ENCODE data around the gene ULK4. TPM values are rescaled to one million over a fixed set of nuclear protein-coding genes. Genes with fewer than 3 reads are reported as not detected.

ULK4 gene
- total RNA-seq, result 10 to 100 TPM; 28.7 to 38.4 TPM

GRCh38 chr3:41961751-41962679 is at the start of gene ULK4:
Gene ULK4, minus strand, starts transcription at chr3:41962103. Its CDS starts 7,344 bp downstream, at chr3:41954759.
- Histone ChIP-seq H3K27me3 (replicated peaks; ENCODE audit: insufficient read depth) (no peaks in the 10 kb centered on the region), H3K36me3 (no peaks in the 10 kb centered on the region), H3K4me1 (ENCODE audit: control insufficient read depth in 1 of 2, low read depth in 2 of 2) (peaks cover 8 to 10% of the 10 kb centered on the region in 2 donors), H3K27ac (peak within 1 kb of the TSS; percentile 82 to 83), H3K9me3 (no peaks in the 10 kb centered on the region), H3K4me3 (peak within 1 kb of the TSS; percentile 87)
- DNase-seq (ENCODE audit: low spot score), result peak; percentile 91
- ATAC-seq (ENCODE audit: insufficient number of reproducible peaks, low FRiP score, low read depth), result peak; percentile 99
- TF ChIP-seq CTCF (IDR thresholded peaks at IDR 0.05), result no peak

GRCh38 chr3:42010530-42010929 is 48.6 kb upstream of the ULK4 start:
- no peak overlapping the region for H3K27ac ChIP-seq
- no peaks in the 10 kb centered on the region for H3K27me3 ChIP-seq (replicated peaks; ENCODE audit: insufficient read depth)
- no peaks in the 10 kb centered on the region for H3K9me3 ChIP-seq
- ATAC-seq (ENCODE audit: insufficient number of reproducible peaks, low FRiP score, low read depth) (no peak), DNase-seq (ENCODE audit: low spot score) (no peak)
- H3K36me3 ChIP-seq, result no peaks in the 10 kb centered on the region
- H3K4me1 ChIP-seq (ENCODE audit: control insufficient read depth in 1 of 2, low read depth in 2 of 2), result peaks cover 6 to 17% of the 10 kb centered on the region in 2 donors
- no peak overlapping the region for H3K4me3 ChIP-seq
- no peak for TF ChIP-seq CTCF (IDR thresholded peaks at IDR 0.05)

DNA sequence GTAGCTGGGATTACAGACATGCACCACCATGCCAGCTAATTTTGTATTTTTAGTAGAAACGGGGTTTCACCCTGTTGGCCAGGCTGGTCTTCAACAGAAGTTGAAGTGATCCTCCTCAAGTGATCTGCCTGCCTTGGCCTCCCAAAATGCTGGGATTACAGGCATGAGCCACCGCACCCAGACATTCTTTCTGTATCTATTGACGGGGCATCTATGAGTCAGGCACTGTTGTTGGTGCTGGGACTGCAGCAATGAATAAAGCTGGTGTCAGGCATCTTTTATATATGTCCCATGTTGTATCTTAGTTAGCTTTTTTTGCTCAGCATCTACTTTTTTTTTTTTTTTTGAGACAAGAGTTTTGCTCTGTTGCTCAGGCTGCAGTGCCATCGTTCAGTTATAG is 47.6 kb upstream of the ULK4 start:
- no peak for TF ChIP-seq CTCF (IDR thresholded peaks at IDR 0.05)
- no peaks in the 10 kb centered on the region for H3K36me3 ChIP-seq
- no peaks in the 10 kb centered on the region for H3K9me3 ChIP-seq
- H3K4me1 ChIP-seq (ENCODE audit: control insufficient read depth in 1 of 2, low read depth in 2 of 2), result peaks cover 0 to 7% of the 10 kb centered on the region in 2 donors
- DNase-seq (ENCODE audit: low spot score), result no peak
- no peak overlapping the region for H3K27ac ChIP-seq
- no peaks in the 10 kb centered on the region for H3K27me3 ChIP-seq (replicated peaks; ENCODE audit: insufficient read depth)
- no peak for ATAC-seq (ENCODE audit: insufficient number of reproducible peaks, low FRiP score, low read depth)
- H3K4me3 ChIP-seq, result no peak overlapping the region

DNA sequence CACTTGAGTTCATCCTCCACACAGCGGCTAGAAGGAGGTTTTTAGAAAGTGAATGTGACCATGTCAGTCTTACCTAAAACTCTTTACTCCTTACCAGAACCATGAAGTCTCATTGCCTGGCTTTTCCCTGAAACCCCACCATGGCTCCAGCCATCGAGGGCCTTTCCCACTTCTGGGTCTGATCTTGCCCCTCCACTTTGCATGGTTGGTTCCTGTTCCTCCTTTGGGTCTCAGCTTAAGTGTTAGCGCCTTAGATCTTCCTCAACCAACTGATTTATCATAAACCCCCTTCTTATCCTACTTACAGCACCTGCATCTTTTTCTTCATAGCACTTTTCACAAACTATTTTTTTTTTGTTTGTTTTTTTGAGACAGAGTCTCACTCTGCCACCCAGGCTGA is 45.9 kb upstream of the ULK4 start:
- H3K4me1 ChIP-seq (ENCODE audit: control insufficient read depth in 1 of 2, low read depth in 2 of 2), result peaks cover 0 to 2% of the 10 kb centered on the region in 2 donors
- DNase-seq (ENCODE audit: low spot score) (no peak), ATAC-seq (ENCODE audit: insufficient number of reproducible peaks, low FRiP score, low read depth) (no peak)
- H3K27me3 ChIP-seq (replicated peaks; ENCODE audit: insufficient read depth), result no peaks in the 10 kb centered on the region
- H3K27ac ChIP-seq, result no peak overlapping the region
- no peak for TF ChIP-seq CTCF (IDR thresholded peaks at IDR 0.05)
- no peak overlapping the region for H3K4me3 ChIP-seq
- H3K36me3 ChIP-seq, result no peaks in the 10 kb centered on the region
- H3K9me3 ChIP-seq, result no peaks in the 10 kb centered on the region

DNA sequence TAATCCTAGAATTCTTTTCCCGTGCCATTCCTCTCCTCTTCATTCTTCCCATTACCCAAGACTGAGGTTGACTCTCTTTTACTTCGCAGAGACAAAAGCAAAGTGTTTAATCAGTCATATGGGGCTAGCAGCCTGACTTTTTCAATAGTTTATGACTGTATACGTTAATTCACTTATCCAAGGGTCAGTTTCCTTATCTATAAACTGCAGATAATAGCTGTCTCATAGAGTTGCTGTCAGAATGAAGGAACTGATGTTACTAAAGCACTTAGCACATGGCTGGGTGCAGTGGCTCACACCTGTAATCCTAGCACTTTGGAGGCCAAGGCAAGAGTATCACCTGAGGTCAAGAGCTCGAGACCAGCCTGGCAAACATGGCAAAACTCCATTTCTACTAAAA is 43.5 kb upstream of the ULK4 start:
- no peaks in the 10 kb centered on the region for H3K27me3 ChIP-seq (replicated peaks; ENCODE audit: insufficient read depth)
- ATAC-seq (ENCODE audit: insufficient number of reproducible peaks, low FRiP score, low read depth) (no peak), DNase-seq (ENCODE audit: low spot score) (no peak)
- H3K4me1 ChIP-seq (ENCODE audit: control insufficient read depth in 1 of 2, low read depth in 2 of 2), result no peaks in the 10 kb centered on the region
- H3K36me3 ChIP-seq, result no peaks in the 10 kb centered on the region
- no peak overlapping the region for H3K4me3 ChIP-seq
- H3K27ac ChIP-seq, result no peak overlapping the region
- no peak for TF ChIP-seq CTCF (IDR thresholded peaks at IDR 0.05)
- no peaks in the 10 kb centered on the region for H3K9me3 ChIP-seq
